HG02943 (cell line): Measurements from ENCODE around the gene PLA1A.
"Not testable (repeated sequence)": the region's sequence is repeated elsewhere in the genome, so short reads cannot be mapped to it uniquely, and the experiment has no call there.

Source experiments
- ATAC-seq: cut with Tn5 transposase; IDR thresholded peaks from one replicate; pipeline ENCODE4 v1.9.1; 2021; ENCODE audit warnings: mild to moderate bottlenecking, low read depth, moderate library complexity; ENCODE audit not compliant: unreplicated experiment

PLA1A gene

DNA sequence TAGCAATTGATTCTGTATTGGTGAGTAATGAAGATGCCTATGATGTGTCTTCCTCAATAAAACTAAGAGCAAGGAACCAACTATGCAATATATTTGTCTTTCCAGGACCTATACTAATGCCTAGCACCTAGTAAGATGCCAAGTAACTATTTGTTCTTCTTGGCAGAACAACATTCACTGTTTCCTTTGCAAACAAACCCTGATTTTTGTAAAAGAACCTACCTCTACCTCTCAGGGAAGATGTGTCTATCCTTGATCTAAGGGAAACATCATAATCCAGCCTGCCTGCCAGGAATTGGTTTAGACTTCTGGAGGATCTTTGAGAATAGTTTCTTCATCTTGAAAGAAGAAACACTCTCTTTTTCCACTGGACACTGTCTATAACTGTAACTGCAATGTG lies 22.2 kb upstream of the PLA1A start:
- no peak for ATAC-seq

DNA sequence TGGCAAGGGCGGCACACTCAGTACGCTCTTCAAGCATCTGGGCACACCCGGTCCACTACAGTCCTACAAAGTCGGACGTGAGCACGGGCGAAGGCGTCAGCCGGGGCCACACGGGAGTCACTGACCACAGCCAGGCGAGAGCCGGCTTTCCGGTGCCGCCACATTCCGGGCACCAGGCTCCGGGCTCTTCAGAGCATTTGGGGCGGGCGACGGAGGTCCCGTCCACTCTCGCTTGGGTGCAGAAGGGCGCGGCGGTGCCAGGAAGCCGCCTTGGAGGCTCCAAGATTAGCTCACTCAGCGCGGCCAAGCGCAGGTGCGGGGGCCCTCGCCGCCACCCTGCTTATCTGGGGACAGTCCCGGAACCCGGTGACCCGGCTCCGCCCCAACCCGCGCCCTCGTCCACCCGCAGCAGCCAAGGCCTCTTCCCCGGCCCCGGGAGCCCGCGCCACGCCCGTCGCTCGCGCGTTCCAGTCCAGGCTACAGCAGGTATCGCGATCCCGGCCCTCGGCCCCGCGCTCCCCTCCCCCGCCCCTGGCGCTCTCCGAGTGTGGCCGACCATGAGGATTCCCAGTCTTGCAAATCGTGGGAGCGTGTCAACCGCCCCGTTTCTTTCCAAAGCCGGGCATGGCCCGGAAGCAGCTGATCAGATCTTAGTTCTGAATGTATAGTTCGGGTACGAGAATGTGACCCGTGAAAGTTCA lies 18.2 kb upstream of the PLA1A start, which contains the start of gene ADPRH:
Gene ADPRH (plus strand): TSS at position 127 of the 701 bp plus-strand sequence. CDS start 2,678 bp downstream, outside the sequence.
- ATAC-seq = peak; percentile 52

DNA sequence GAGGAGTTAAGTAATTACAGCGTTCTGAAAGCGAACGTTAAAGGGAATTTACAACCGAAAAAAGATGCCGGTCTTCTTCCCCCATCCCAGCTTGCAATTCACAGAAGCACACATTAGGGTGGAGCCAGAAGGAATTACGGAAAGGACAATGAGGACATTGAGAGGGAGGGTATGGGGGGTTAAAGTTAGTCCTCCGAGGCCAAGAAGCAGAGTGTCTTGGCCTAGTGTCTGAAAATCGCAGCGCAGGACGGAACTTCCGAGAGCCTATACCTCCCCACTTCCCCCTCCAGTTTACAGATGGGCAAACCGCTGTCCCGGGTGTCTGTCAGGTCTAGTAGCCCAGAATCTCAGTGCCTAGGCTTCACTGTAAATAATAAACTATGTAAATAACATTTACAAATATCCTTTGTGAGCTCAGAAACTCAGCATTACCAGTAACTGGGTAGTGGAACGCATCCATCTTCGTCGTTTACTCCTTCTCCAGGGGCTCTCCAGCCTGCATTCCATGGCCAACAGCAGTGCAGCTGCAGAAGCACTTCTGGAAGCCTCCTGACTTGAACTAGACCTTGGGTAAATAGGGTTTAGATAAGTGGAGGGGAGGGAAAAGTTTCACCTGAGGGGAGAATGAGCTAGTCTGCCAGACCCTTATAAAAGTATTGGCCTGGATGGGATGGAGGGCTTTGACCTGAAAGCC lies 17.5 kb upstream of the PLA1A start:
- ATAC-seq = peak; percentile 71

DNA sequence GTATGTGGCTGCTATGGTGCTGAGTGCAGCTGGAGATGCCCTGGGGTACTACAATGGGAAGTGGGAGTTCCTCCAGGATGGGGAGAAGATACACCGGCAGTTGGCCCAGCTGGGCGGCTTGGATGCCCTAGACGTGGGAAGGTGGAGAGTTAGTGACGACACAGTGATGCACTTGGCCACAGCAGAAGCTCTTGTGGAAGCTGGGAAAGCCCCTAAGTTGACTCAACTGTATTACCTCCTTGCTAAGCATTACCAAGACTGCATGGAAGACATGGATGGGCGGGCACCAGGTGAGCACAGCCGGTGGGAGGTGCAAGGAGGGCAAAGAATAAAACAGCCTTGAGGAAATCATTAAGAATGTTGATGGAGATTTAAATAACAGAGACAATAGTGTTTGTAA lies 15.5 kb upstream of the PLA1A start:
- no peak for ATAC-seq

DNA sequence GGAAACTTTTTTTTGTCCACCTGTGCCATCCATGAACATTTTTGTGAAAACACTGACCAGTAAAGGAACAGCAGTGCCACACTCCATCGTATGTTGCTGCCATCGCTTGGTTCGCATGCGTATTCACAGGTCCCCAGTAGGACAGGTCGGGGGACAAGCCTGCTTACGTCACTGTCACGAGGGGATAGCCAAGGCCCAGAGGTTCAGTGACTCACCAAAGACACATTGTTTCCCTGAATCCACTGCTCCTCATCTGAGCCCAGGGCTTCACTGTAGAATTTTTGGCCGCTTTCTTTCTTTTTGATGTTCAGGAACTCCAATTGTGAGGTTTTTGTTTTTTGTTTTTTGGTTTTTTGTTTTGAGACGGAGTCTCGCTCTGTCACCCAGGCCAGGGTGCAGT lies 12.5 kb upstream of the PLA1A start:
- no peak for ATAC-seq

DNA sequence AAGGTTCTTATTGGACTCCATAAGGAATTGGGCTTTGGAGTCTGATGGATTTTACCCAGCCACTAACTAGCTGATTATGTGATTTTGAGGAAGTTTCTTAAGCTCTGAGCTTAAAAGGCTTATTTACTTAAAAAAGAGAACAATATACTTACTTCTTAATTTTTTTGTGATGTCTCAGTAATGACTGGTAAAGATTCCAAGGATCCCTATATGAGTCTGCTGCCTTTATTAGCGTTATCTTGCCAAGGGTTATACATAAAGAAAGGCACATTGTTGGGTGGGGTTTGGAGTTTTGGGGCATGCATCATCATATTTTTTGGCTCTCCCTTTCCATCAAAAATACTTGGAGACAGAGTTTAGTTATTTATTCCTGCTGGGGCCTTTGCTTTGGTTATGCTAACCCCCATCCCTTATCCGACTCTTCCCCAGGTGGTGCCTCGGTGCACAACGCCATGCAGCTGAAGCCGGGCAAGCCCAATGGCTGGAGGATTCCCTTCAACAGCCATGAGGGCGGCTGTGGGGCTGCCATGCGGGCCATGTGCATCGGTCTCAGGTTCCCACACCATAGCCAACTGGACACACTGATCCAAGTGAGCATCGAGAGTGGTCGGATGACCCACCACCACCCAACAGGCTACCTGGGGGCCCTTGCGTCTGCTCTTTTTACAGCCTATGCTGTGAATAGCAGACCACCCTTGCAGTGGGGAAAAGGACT lies 11.7 kb upstream of the PLA1A start:
- no peak for ATAC-seq

DNA sequence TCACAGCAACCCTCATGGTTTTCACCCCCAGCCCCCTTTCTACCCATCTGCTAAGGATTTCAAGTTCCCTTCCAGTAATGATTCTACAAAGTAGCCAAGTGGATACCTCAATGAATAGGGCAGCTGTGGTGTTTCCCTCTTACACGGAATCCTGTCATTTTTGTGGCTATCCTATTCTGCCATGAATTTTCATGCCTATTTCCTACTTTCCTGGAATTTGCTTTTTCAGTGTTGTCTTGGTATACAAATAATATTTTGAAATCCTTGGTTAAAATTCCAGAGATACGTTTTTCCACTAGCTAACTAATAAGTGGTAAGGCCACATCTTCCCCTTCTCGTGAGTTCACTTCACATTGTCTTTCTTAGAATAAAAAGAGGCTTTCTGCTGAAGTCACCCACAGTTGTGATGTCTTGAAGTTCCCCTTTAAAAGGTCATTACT lies 10.9 kb upstream of the PLA1A start:
- no peak for ATAC-seq

DNA sequence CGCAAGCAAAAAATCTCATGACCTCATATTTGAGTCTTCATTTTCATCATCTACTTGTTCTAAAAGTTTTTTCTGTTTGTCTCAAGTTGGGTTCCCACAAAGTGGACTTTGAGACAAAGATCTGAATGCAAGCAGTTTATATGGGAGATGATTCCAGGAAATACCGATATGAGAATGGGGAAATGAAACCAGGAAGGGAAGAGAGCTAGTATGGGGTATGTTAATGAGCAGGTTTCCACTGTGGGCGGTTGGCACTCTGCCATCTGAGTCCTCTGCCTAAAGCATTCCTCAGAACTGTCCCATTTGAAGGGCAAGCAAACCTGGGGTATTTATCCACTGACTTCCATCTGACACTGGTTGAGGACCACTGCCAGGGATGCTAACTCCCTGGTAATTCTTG lies 9.6 kb upstream of the PLA1A start:
- no peak for ATAC-seq

DNA sequence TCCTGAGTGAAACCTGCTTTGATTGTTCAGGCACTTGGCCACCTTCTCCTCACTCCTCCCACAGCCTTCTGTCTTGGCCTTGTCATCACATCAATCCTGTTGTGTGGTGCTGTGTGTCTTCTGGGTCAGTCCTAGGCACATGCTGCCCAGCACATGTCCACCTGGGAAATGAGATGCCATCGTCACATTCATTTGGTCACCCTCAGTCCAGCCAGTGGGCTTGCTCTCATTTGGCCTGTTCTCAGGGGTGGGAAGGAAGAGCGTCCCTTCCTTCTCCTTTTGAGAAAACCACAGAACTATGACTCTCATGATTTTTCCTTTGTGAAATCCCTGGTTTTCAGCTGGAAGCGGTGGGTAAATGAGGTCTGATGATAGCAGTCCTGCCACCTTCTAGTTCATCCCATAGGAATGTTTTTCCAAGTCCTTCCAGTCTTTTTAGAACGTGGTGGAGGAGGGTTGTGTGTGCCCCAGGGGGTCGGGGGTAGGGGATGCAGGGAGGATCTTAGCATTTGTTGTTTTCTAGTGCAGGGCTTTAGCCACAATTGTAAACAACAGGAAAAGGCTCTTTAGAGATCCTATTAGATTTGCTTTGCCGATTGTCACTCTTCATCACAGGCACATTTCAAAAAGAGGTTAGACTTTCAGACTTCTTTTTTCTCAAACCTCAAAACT lies 8.4 kb upstream of the PLA1A start:
- ATAC-seq = no peak

DNA sequence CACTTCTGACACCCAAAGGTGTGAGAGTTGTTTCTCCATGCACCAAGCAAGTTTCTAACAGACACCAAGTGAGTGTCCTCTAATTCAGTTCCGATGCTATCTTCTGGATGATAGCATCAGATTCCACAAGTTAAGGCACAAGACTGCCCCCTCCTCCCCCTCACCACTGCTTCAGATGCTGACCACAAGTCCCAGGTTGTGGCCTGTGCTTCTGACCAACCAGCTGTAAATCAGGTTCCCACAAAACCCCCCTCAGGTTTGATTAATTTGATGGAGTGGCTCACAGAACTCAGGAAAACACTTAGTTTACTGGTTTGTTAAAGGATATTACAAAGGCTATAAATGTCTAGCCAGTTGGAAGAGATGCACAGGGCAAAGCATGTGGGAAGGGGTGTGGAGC lies 7.0 kb upstream of the PLA1A start:
- ATAC-seq = no peak

DNA sequence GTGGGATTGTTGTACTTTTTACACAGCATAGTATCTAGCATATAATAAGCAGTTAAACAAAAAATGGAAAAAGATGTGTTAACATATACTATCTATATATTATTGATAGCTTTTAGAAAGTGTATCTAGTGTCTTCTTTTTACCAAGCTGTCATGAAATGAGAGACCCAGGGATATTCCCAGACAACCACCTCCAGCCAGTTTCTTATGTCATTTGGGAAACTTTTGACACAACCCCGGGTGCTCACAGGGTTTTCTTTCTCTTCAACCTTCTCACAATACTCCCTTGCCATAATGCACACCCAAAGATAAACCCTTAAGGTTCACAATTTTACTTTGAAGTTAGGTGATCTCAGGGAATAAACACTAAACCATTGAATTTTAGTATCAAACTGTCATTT lies 4.8 kb upstream of the PLA1A start:
- ATAC-seq = no peak

DNA sequence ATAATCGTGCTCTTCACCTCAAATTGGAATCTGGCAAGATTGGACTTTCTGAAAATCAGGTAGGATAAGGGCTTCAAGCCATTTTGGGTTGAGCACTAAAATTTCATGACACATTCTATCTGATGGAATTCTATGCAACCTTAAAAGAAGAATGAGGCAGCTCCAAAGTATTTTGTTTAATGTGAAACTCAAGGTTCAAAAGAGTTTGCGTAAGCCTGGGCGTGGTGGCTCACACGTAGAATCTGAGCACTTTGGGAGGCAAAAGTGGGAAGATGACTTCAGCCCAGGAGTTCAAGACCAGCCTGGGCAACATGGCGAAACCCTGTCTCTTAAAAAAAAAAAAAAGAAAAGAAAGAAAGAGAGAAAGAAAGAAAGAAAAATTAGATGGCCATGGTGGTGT lies 3.6 kb upstream of the PLA1A start:
- no peak for ATAC-seq

DNA sequence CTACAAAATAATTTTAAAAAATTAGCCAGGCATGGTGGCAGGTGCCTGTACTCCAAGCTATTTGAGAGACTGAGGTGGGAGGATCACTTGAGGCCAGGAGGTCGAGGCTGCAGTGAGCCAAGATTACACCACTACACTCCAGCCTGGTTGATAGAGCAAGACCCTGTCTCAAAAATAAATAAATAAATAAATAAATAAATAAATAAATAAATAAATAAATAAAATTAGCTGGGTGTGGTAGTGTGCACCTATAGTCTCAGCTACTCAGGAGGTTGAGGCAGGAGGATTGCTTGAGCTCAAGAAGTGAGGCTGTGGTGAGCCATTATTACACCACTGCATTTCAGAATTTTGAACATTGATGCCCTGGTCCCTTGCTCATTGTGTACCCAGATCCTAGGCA lies 2.8 kb upstream of the PLA1A start:
- ATAC-seq = not testable (repeated sequence)

DNA sequence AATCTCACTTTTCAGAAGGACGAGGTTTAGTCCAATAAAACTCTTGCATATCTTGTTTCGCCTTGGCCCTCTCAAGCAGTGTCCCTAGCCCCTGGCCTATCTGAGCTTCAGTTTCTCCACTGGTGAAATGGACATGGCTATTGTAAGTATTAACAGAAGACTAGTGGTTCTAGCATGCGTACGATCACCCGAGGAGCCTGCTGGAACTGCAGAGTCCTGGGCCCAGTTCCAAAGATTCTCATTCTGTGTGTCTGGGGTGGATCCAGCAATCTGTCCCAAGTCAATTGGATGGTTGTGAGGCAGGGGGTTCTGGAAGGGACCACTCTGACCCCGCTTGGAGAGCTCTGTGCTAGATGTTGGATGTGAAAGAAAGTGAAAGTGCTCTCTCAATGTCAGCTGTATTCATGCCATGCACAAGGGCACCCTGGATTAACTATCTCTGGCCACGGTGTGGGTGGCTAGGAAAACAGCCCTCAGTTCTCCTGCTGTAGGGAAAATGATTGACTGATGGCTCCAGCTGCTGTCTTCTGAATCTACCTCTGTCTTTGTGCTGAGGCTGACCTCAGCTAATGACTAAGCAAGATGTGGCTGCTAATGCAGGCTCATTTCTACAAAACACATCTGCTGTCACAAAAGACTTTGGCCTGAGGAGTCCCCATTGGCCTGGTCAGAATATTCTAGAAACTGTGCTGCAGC lies 1.9 kb upstream of the PLA1A start:
- no peak for ATAC-seq

DNA sequence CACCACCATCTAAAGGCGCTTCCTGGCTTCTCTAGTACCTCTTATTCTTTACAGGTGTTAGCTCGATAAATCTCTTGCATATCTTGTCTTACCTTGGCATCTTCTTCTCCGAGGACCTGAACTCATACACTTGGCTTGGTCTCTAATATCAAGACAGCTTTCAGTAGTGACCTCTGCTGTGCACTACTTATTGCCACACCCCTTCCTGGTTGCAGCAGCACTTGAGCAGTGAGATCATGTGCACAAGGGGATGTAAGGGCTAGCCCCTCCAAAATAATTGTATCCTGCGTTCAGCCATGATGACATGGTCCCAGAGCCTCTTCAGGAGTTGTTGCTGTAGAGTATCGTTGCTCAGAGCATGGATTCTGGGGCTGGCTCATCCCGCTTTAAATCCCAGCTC lies 1.3 kb upstream of the PLA1A start:
- ATAC-seq = no peak

DNA sequence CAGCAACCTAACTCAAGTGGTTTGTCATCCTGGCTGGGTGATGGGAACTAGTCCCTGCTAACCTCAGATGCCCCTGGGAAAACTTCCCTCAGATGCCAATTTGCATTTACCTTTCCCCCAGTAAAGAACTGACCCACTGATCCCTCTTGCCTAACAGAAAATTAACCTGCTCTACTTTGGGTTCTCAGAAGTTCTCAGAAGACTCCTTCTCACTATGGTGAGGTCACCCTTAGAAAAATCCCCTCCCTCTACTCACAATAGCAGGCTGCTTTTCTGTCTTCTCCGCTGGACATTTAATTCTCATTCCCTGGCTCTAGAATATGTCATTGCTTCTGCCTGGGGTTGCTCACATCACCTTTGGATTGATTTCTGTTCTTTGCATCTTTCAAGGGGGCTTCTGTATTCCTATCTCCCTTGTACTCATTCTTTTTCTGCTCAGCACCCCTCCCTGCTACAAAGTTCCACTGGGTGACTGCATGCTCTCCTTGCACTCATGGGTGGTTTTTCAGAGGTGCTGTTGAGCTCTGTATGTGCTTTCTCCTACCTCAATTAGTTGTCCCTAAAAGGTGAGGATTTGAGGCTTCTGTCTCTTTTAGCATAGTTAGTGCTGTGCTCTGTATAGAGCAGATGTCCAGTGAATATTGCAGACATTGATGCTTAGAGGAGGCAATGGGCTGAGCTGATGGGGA lies 869 bp downstream of the PLA1A start:
- peak; percentile 41 for ATAC-seq

DNA sequence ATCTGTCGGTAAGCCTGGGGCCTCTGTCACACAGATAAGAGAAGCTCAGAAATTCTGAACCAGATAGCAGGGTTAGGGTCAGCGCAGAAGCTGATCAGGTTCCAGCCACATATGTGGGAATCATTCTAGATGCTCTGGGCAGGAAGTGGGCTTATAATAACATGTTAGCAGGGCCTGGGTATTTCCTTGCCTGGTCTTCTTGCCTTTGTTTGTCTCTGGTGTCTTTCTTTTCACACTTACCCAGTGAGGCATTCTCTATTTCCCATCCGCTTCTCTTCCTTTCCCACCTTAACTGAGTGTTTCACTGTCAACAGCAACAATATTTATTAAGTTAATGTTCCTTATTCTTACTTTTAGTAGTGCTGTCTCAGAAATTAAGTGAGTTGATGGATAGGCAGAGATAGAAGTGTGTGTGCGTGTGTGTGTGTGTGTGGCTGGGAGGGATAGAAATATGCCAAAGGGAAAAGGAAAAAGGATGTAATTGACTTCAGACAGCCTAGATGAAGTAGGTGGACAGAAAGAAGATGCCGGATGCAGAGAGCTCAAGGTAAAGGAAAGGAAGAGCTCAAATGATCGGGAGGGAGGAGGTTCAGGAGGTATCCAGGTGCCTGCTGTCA lies 2.0 kb downstream of the PLA1A start:
- no peak for ATAC-seq

DNA sequence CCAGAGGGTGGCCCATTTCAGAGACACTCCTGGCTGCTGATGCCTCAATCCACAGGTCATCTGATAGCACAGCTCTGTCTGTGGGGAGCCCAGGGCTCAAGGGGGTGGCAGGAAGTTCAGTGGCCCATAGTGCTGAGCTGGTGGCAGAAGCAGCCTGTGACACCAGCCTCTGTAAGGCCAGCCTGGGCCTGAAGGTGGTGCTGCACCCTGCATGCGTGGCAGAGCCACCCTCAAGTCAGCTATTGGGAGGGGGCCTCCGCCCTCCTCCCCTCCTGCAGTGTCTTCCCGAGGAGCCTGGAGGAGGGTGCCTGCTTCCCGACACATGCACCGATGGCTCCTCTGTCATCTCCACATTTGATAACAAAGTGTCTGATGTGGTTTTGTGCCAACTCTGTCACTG lies 3.0 kb downstream of the PLA1A start:
- peak; percentile 70 for ATAC-seq

DNA sequence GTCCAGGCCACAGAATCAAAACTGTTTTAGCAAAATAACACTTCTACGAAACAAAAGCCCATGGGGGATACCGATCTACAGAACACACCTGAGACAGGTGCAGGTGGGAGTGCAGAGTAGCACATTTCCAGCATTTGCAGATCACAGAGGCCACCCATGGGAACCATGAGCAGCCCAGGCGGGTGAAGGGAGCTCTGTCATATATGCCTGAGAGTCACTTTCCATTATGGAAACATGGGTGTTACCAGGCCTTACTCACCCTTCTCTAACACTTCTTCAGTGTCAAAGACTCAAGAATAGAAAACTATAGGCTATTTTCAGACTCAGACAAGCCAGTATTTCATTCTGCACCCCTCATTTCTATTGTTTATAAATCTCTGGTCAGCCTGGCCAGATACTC lies 3.5 kb downstream of the PLA1A start:
- no peak for ATAC-seq
